SK-N-SH treated with all-trans-retinoic acid at 6 μM for 48 hours (cell line): ENCODE data around the gene SFXN5.

Experiments
- ATAC-seq: fragments of 200-7000 bp; cut with Tn5 transposase; 3 replicates; pipeline ENCODE4 v1.9.1; 2020; ENCODE audit warnings: mild to moderate bottlenecking, moderate library complexity
- ARNTL ChIP-seq: fragments of 450-650 bp; formaldehyde crosslinking; IDR thresholded peaks from 2 replicates; pipeline ENCODE4 v1.5.0; 2020; ENCODE audit warnings: low read depth, mild to moderate bottlenecking, moderate library complexity, borderline replicate concordance
- BACH2 ChIP-seq: fragments of 250-450 bp; sonication (Bioruptor Pico); IDR thresholded peaks from 2 replicates; pipeline ENCODE4 v1.9.0; 2021; ENCODE audit warnings: mild to moderate bottlenecking, borderline replicate concordance
- CREB5 ChIP-seq: fragments of 250-450 bp; sonication (Bioruptor Pico); IDR thresholded peaks from 2 replicates; pipeline ENCODE4 v1.5.1; 2020; ENCODE audit warnings: low read depth, mild to moderate bottlenecking, moderate library complexity
- CSDC2 ChIP-seq: fragments of 250-450 bp; sonication (Bioruptor Pico); IDR thresholded peaks from 2 replicates; pipeline ENCODE4 v1.5.0; 2020; ENCODE audit warnings: mild to moderate bottlenecking, moderate library complexity
- GLIS3 ChIP-seq: fragments of 250-450 bp; sonication (Bioruptor Pico); IDR thresholded peaks from 2 replicates; pipeline ENCODE4 v1.5.0; 2020; ENCODE audit warnings: mild to moderate bottlenecking, moderate library complexity
- ISL1 ChIP-seq: fragments of 250-450 bp; sonication (Bioruptor Pico); IDR thresholded peaks from 2 replicates; pipeline ENCODE4 v2.1.2; 2022; ENCODE audit warnings: mild to moderate bottlenecking, moderate library complexity
- OSR1 ChIP-seq: fragments of 250-450 bp; sonication (Bioruptor Pico); IDR thresholded peaks from 2 replicates; pipeline ENCODE4 v1.8.0; 2022; ENCODE audit warnings: moderate library complexity, mild to moderate bottlenecking, inconsistent platforms
- PATZ1 ChIP-seq: fragments of 250-450 bp; sonication (Bioruptor Pico); IDR thresholded peaks from 2 replicates; pipeline ENCODE4 v1.8.0; 2020; ENCODE audit warnings: mild to moderate bottlenecking, moderate library complexity, borderline replicate concordance
- POU6F1 ChIP-seq: fragments of 250-450 bp; sonication (Bioruptor Pico); IDR thresholded peaks from 2 replicates; pipeline ENCODE4 v1.8.0; 2021; ENCODE audit warnings: low read depth, mild to moderate bottlenecking, moderate library complexity, borderline replicate concordance
- PPARA ChIP-seq: fragments of 250-450 bp; sonication (Bioruptor Pico); IDR thresholded peaks from 2 replicates; pipeline ENCODE4 v1.5.0; 2020; ENCODE audit warnings: mild to moderate bottlenecking, borderline replicate concordance
- RARB ChIP-seq: fragments of 250-450 bp; sonication (Bioruptor Pico); IDR thresholded peaks from 2 replicates; pipeline ENCODE4 v1.8.0; 2021; ENCODE audit warnings: mild to moderate bottlenecking, moderate library complexity
- SNAI2 ChIP-seq: fragments of 250-450 bp; sonication (Bioruptor Pico); IDR thresholded peaks from 2 replicates; pipeline ENCODE4 v1.5.0; 2020; ENCODE audit warnings: mild to moderate bottlenecking, moderate library complexity
- TCF4 ChIP-seq: fragments of 250-450 bp; sonication (Bioruptor Pico); IDR thresholded peaks from 2 replicates; pipeline ENCODE4 v1.8.0; 2021; ENCODE audit warnings: mild to moderate bottlenecking, moderate library complexity, borderline replicate concordance
- TOX ChIP-seq: fragments of 250-450 bp; sonication (Bioruptor Pico); IDR thresholded peaks from 2 replicates; pipeline ENCODE4 v1.8.0; 2021; ENCODE audit warnings: mild to moderate bottlenecking, moderate library complexity, borderline replicate concordance
- ZC3H10 ChIP-seq: fragments of 250-450 bp; sonication (Bioruptor Pico); IDR thresholded peaks from 2 replicates; pipeline ENCODE4 v1.5.1; 2021; ENCODE audit warnings: mild to moderate bottlenecking, moderate library complexity
- ZFP3 ChIP-seq: fragments of 250-450 bp; sonication (Bioruptor Pico); IDR thresholded peaks from 2 replicates; pipeline ENCODE4 v1.5.0; 2020; ENCODE audit warnings: mild to moderate bottlenecking, moderate library complexity
- ZFP30 ChIP-seq: fragments of 450-650 bp; formaldehyde crosslinking; IDR thresholded peaks from 2 replicates; pipeline ENCODE4 v1.5.0; 2022; ENCODE audit warnings: mild to moderate bottlenecking, moderate library complexity
- ZNF565 ChIP-seq: fragments of 450-650 bp; formaldehyde crosslinking; conservative IDR thresholded peaks from 2 replicates; pipeline ENCODE4 v1.5.0; 2020; ENCODE audit warnings: low read depth, mild to moderate bottlenecking, moderate library complexity
- ZNF70 ChIP-seq: fragments of 450-650 bp; formaldehyde crosslinking; IDR thresholded peaks from 2 replicates; pipeline ENCODE4 v1.5.0; 2020; ENCODE audit warnings: mild to moderate bottlenecking, moderate library complexity
- ZNF8 ChIP-seq: fragments of 450-650 bp; formaldehyde crosslinking; IDR thresholded peaks from 2 replicates; pipeline ENCODE4 v1.5.0; 2020; ENCODE audit warnings: mild to moderate bottlenecking, moderate library complexity
- TF ChIP-seq, protein P1 (sequence below): fragments of 250-450 bp; sonication (Bioruptor Pico); IDR thresholded peaks from 2 replicates; pipeline ENCODE4 v1.5.1; 2021; ENCODE audit warnings: mild to moderate bottlenecking, moderate library complexity

SFXN5 gene

DNA sequence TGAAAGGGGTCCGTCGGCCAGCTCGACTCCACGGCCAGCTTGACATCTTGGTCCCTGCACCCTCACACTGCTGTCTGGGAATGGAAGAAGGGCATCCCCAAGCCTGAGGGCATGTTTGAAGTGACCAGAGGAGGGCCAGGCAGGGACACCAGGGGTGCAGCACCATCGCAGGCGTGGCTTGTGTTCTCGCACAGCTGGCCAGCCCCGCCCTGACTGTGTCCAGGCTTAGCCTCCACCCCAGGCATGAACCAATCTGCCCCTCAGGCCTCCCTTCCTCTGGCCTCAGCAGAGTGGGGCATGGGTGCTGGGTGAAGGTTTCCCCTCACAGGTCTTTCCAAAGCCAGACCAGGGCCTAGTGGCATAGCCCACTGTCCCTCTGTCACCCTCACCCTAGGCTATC is 129.2 kb downstream of the SFXN5 start:
- TF ChIP-seq ZFP30 (CRISPR knock-in tag), result no peak
- TF ChIP-seq, all 23 proteins: peak for 0
- ATAC-seq, result no peak

DNA sequence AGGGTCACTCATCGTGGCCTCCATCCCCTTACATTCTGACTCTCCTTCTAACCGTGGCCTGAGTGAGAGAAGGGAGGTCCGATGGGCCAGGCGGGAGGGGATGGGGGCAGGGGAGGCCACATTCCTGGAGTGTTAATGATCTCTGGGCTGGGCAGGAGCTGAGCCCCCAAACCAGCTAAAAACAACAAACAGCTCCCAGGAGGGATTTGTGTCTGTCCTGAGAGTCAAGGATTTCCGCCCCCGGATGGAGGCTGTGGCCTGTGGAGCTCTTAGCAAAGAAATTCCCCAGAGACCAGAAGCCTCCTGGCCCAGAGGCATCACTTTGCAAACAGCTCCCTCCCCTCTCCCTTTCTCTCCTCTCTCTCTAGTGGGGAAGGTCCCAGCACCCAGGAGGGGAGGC is 130.7 kb downstream of the SFXN5 start:
- TF ChIP-seq POU6F1 (CRISPR knock-in tag) (no peak), BACH2 (CRISPR knock-in tag) (no peak), TOX (CRISPR knock-in tag) (no peak), ZFP3 (CRISPR knock-in tag) (no peak), ZC3H10 (no peak), ZFP30 (CRISPR knock-in tag) (no peak), ZNF565 (no peak), SNAI2 (CRISPR knock-in tag) (no peak), GLIS3 (CRISPR knock-in tag) (no peak), CSDC2 (CRISPR knock-in tag) (no peak), ZNF8 (CRISPR knock-in tag) (no peak), RARB (CRISPR knock-in tag) (no peak), ISL1 (CRISPR knock-in tag) (no peak), ARNTL (no peak), PPARA (no peak), ZNF70 (CRISPR knock-in tag) (no peak), TCF4 (CRISPR knock-in tag) (no peak)
- TF ChIP-seq, protein P1, sequence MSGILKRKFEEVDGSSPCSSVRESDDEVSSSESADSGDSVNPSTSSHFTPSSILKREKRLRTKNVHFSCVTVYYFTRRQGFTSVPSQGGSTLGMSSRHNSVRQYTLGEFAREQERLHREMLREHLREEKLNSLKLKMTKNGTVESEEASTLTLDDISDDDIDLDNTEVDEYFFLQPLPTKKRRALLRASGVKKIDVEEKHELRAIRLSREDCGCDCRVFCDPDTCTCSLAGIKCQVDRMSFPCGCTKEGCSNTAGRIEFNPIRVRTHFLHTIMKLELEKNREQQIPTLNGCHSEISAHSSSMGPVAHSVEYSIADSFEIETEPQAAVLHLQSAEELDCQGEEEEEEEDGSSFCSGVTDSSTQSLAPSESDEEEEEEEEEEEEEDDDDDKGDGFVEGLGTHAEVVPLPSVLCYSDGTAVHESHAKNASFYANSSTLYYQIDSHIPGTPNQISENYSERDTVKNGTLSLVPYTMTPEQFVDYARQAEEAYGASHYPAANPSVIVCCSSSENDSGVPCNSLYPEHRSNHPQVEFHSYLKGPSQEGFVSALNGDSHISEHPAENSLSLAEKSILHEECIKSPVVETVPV (CRISPR knock-in tag), result no peak
- no peak for ATAC-seq

DNA sequence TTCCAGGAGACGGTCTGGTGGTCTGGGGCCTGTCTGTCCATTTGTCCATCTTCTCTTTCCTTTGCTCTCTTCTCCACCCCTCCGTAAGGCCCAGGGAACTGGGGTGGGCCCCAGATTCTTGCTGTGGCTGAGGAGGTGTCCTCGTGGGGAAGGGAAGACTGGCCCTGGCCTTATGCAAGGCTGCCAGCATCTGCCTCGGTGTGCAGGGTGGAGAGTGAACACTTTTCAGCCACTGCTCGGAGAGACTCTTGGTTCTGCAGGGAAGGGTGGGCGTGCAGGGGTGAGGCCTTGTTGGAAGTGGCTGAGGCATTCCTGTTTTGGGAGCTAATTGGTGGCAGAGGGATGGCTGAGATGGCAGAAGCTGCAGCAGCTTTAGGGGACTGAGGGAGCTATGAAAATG is 131.2 kb downstream of the SFXN5 start:
- ATAC-seq, result no peak
- TF ChIP-seq CREB5 (CRISPR knock-in tag), result no peak
- no peak for TF ChIP-seq ZFP3 (CRISPR knock-in tag)
- TF ChIP-seq PATZ1 (CRISPR knock-in tag), result no peak
- TF ChIP-seq BACH2 (CRISPR knock-in tag), result no peak
- no peak for TF ChIP-seq OSR1
- TF ChIP-seq PPARA, result no peak
- TF ChIP-seq CSDC2 (CRISPR knock-in tag), result no peak
- TF ChIP-seq SNAI2 (CRISPR knock-in tag), result no peak
- TF ChIP-seq ZC3H10, result no peak
- no peak for TF ChIP-seq ISL1 (CRISPR knock-in tag)
- no peak for TF ChIP-seq ZFP30 (CRISPR knock-in tag)
- TF ChIP-seq, protein P1 (CRISPR knock-in tag), result no peak

DNA sequence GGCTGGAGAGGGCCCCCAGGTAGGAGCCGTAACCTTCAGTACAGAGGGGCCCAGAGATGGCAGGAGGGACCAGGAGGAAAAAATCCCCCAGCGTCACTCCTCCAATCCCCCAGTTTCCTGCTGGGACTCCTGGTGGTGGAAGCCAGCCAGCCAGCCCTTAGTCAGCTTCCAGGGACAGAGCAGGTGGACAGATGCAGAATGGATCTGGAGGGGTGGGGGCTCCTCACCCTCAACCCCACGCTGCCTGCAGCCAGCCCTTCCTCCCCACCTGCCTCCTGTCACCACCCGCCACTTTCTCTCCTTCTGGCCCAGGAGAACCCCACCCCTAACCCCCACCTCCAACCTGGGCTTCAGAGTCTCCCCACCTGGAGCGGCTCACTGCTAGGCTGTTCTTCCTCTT is 133.1 kb downstream of the SFXN5 start:
- ATAC-seq, result no peak
- no peak for TF ChIP-seq OSR1
- no peak for TF ChIP-seq PPARA
- TF ChIP-seq, all 23 proteins: peak for 0

GRCh38 chr2:72937356-72937669 is 134.2 kb downstream of the SFXN5 start:
- ATAC-seq, result peak; percentile 27

More at GRCh38 chr2:72937356-72937669, 134.2 kb downstream of the SFXN5 start:
- TF ChIP-seq ZFP30 (CRISPR knock-in tag) (no peak), TOX (CRISPR knock-in tag) (no peak), PATZ1 (CRISPR knock-in tag) (no peak), ISL1 (CRISPR knock-in tag) (no peak), ZNF70 (CRISPR knock-in tag) (no peak), GLIS3 (CRISPR knock-in tag) (no peak)
